Astrocyte (in vitro differentiated cells and primary cell): Measurements from ENCODE around the gene N4BP3. TPM values are rescaled to one million over a fixed set of nuclear protein-coding genes. Genes with fewer than 3 reads are reported as not detected.
"Not testable (repeated sequence)": the region's sequence is repeated elsewhere in the genome, so short reads cannot be mapped to it uniquely, and the experiment has no call there.

Experiments
- DNase-seq: peaks from one replicate; pipeline ENCODE4 v3.0.0-alpha.2; 2010; ENCODE audit warnings: low read depth
- FAIRE-seq: peaks from 2 replicates; lab custom pipeline; 2011; peaks lifted over from hg19 to GRCh38; lab: Jason Lieb, UNC
- H2AFZ ChIP-seq: 2 replicates; pipeline ENCODE4 v1.6.0; 2012; ENCODE audit warnings: low read depth, low read length, inconsistent platforms
- H3K27ac ChIP-seq: 2 replicates; pipeline ENCODE4 v1.5.1; 2011; ENCODE audit warnings: low read depth, low read length, inconsistent platforms
- H3K27me3 ChIP-seq: 2 replicates; pipeline ENCODE4 v1.6.0; 2011; ENCODE audit warnings: low read length, inconsistent platforms; ENCODE audit not compliant: insufficient read depth
- H3K36me3 ChIP-seq: 2 replicates; pipeline ENCODE4 v1.5.1; 2011; ENCODE audit warnings: low read length, inconsistent platforms; ENCODE audit not compliant: insufficient read depth
- H3K4me1 ChIP-seq: 2 replicates; pipeline ENCODE4 v1.5.1; 2011; ENCODE audit warnings: low read length, inconsistent platforms; ENCODE audit not compliant: insufficient read depth
- H3K4me2 ChIP-seq: 2 replicates; pipeline ENCODE4 v1.6.0; 2012; ENCODE audit warnings: low read length, inconsistent platforms
- H3K4me3 ChIP-seq: 2 replicates; pipeline ENCODE4 v1.5.1; 2011; ENCODE audit warnings: low read depth, mild to moderate bottlenecking, low read length, inconsistent platforms; ENCODE audit not compliant: insufficient read depth
- H3K79me2 ChIP-seq: 2 replicates; pipeline ENCODE4 v1.6.0; 2012; ENCODE audit warnings: mild to moderate bottlenecking, low read length, inconsistent platforms; ENCODE audit not compliant: insufficient read depth
- H3K9ac ChIP-seq: 2 replicates; pipeline ENCODE4 v1.6.0; 2012; ENCODE audit warnings: mild to moderate bottlenecking, low read length, inconsistent platforms
- H3K9me3 ChIP-seq: 2 replicates; pipeline ENCODE4 v1.5.1; 2012; ENCODE audit warnings: low read depth, mild to moderate bottlenecking, low read length, inconsistent platforms; ENCODE audit not compliant: insufficient read depth
- H4K20me1 ChIP-seq: 2 replicates; pipeline ENCODE4 v1.6.0; 2012; ENCODE audit warnings: low read length, inconsistent platforms; ENCODE audit not compliant: insufficient read depth
- H3K27ac Mint-ChIP-seq: one replicate; pipeline ENCODE4 v1.8.0; 2021; ENCODE audit warnings: mild to moderate bottlenecking, mixed read lengths; ENCODE audit not compliant: unreplicated experiment
- H3K27me3 Mint-ChIP-seq: one replicate; pipeline ENCODE4 v1.8.0; 2021; ENCODE audit warnings: low read depth, mixed read lengths; ENCODE audit not compliant: unreplicated experiment
- H3K36me3 Mint-ChIP-seq: one replicate; pipeline ENCODE4 v1.8.0; 2021; ENCODE audit warnings: low read depth, mixed read lengths; ENCODE audit not compliant: unreplicated experiment
- H3K4me1 Mint-ChIP-seq: one replicate; pipeline ENCODE4 v1.8.0; 2021; ENCODE audit warnings: low read depth, mixed read lengths; ENCODE audit not compliant: unreplicated experiment
- H3K4me3 Mint-ChIP-seq: one replicate; pipeline ENCODE4 v1.8.0; 2021; ENCODE audit warnings: mild to moderate bottlenecking, moderate library complexity, mixed read lengths; ENCODE audit not compliant: unreplicated experiment
- H3K9me3 Mint-ChIP-seq: one replicate; pipeline ENCODE4 v1.8.0; 2021; ENCODE audit warnings: mild to moderate bottlenecking, mixed read lengths; ENCODE audit not compliant: unreplicated experiment
- CTCF ChIP-seq: IDR thresholded peaks from 2 replicates; pipeline ENCODE4 v1.5.1; 2011; ENCODE audit warnings: low read depth, mild to moderate bottlenecking, inconsistent platforms, low read length, moderate library complexity; ENCODE audit not compliant: insufficient read depth
- EZH2 ChIP-seq: IDR thresholded peaks from 2 replicates; pipeline ENCODE4 v1.6.1; 2012; ENCODE audit warnings: mild to moderate bottlenecking, low read length, inconsistent platforms; ENCODE audit not compliant: insufficient read depth
- total RNA-seq: library from RNA; stranded (reverse); gene quantifications from 2 replicates; pipeline ENCODE4 v1.2.1, GENCODE V29; 2021

The N4BP3 gene
- total RNA-seq, 1 donor from 2014 or later, result 1.3 TPM

DNA sequence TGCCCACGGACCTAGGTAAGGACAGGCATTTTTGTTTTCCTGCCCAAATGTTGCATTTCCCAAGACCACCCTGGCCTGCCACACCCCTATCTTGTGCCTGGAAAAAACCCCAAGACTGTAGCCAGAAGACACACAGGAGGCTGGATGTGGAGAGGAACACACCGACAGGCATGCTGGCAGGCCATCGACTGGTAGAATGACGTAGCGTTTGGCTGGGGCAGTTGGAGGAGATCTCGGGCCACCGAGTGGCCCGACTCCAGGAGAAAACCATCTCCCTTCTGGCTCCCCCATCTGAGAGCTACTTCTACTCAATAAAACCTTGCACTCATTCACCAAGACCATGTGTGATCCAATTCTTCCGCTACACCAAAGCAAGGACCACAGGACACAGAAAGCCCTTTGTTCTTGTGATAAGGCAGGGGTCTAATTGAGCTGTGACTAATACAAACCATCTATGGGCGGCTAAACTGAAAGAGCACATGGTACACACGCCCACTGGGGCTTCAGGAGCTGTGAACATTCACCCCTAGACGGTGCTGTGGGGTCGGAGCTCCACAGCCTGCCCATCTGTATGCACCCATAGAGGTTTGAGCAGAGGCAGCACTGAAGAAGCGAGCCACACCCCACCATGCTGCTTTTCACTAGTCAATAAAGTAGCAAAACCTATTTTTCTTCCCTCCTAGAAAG, 38.9 kb upstream of the N4BP3 start:
- peak; percentile 42 for DNase-seq
- H3K4me1 ChIP-seq, result no peaks in the 10 kb centered on the region
- peak overlapping the region; percentile 41 for H3K4me2 ChIP-seq
- Mint-ChIP-seq H3K4me3 (no peak overlapping the region), H3K36me3 (no peaks in the 10 kb centered on the region), H3K9me3 (no peaks in the 10 kb centered on the region), H3K27me3 (peaks cover 28% of the 10 kb centered on the region), H3K27ac (no peak overlapping the region), H3K4me1 (no peaks in the 10 kb centered on the region)
- TF ChIP-seq EZH2 (no peak), CTCF (peak; percentile 13)
- no peak for FAIRE-seq
- no peaks in the 10 kb centered on the region for H3K27me3 ChIP-seq
- H3K36me3 ChIP-seq, result no peaks in the 10 kb centered on the region
- H3K79me2 ChIP-seq, result no peaks in the 10 kb centered on the region
- H3K27ac ChIP-seq, result no peak overlapping the region
- H2AFZ ChIP-seq, result no peak overlapping the region
- no peaks in the 10 kb centered on the region for H4K20me1 ChIP-seq
- no peak overlapping the region for H3K4me3 ChIP-seq
- no peak overlapping the region for H3K9ac ChIP-seq
- no peaks in the 10 kb centered on the region for H3K9me3 ChIP-seq

GRCh38 chr5:178076965-178077364, 36.4 kb upstream of the N4BP3 start:
- H3K4me1 ChIP-seq, DNase-seq, H3K9ac ChIP-seq, H3K4me3 ChIP-seq, H3K9me3 Mint-ChIP-seq, H3K27ac Mint-ChIP-seq, H3K79me2 ChIP-seq, H3K9me3 ChIP-seq, H3K4me1 Mint-ChIP-seq, H3K36me3 ChIP-seq, H2AFZ ChIP-seq, FAIRE-seq, H4K20me1 ChIP-seq, H3K27ac ChIP-seq, H3K4me2 ChIP-seq, H3K36me3 Mint-ChIP-seq, H3K4me3 Mint-ChIP-seq, H3K27me3 ChIP-seq: not testable (repeated sequence)
- peaks cover 31% of the 10 kb centered on the region for H3K27me3 Mint-ChIP-seq

- no peaks in the 10 kb centered on the region for H3K9me3 Mint-ChIP-seq
- Histone ChIP-seq H3K4me3 (no peak overlapping the region), H3K4me1 (no peaks in the 10 kb centered on the region), H3K9ac (no peak overlapping the region), H3K9me3 (no peaks in the 10 kb centered on the region), H3K27ac (no peak overlapping the region), H3K4me2 (no peak overlapping the region), H3K36me3 (no peaks in the 10 kb centered on the region), H3K79me2 (no peaks in the 10 kb centered on the region), H2AFZ (no peak overlapping the region), H3K27me3 (no peaks in the 10 kb centered on the region), H4K20me1 (no peaks in the 10 kb centered on the region)
- H3K27ac Mint-ChIP-seq, result no peak overlapping the region
- no peak for FAIRE-seq
- peaks cover 5% of the 10 kb centered on the region for H3K4me1 Mint-ChIP-seq
- peaks cover 31% of the 10 kb centered on the region for H3K27me3 Mint-ChIP-seq
- DNase-seq, result no peak
- H3K4me3 Mint-ChIP-seq, result no peak overlapping the region
- no peaks in the 10 kb centered on the region for H3K36me3 Mint-ChIP-seq
- TF ChIP-seq CTCF, result no peak
- no peak for TF ChIP-seq EZH2
Observed at GRCh38 chr5:178077751-178078150, 35.6 kb upstream of the N4BP3 start.
